ENCODE results near the gene ZRANB2. TPM values are rescaled to one million over a fixed set of nuclear protein-coding genes. Genes with fewer than 3 reads are reported as not detected.

The ZRANB2 gene
- total RNA-seq, 1 experiment from 2014 or later = 134 TPM

GRCh38 chr1:71031426-71031825 is 49.4 kb downstream of the ZRANB2 start:
- H3K36me3 Mint-ChIP-seq (ENCODE audit: insufficient read depth, unreplicated experiment) = no peaks in the 10 kb centered on the region

GRCh38 chr1:71030026-71030425 is 50.8 kb downstream of the ZRANB2 start:
- ChIA-PET CTCF (interaction anchor here (0.7 kb wide), 1 partner anchor 21 kb away, joined by 3 read pairs; no protein-coding TSS in a partner anchor), POLR2A (no interaction called here)
- no TSS peak for BruUV-seq (replicated peaks)
- intact Hi-C loops (cut with micrococcal nuclease) = no loop called here
- no peaks in the 10 kb centered on the region for H3K36me3 Mint-ChIP-seq (ENCODE audit: insufficient read depth, unreplicated experiment)
- DNase-seq (ENCODE audit: unreplicated experiment) = no peak
- peaks cover 66% of the 10 kb centered on the region for H3K27me3 Mint-ChIP-seq (ENCODE audit: insufficient read depth, unreplicated experiment)
- H3K9me3 Mint-ChIP-seq (ENCODE audit: unreplicated experiment) = no peaks in the 10 kb centered on the region
- H3K27ac Mint-ChIP-seq (ENCODE audit: low read depth, unreplicated experiment) = no peak overlapping the region
- no peaks in the 10 kb centered on the region for H3K4me1 Mint-ChIP-seq (ENCODE audit: insufficient read depth, unreplicated experiment)
- no peak for TF ChIP-seq CTCF (IDR thresholded peaks at IDR 0.05; ENCODE audit: unreplicated experiment)
- H3K4me3 Mint-ChIP-seq (ENCODE audit: unreplicated experiment) = no peak overlapping the region

More at GRCh38 chr1:71031426-71031825, 49.4 kb downstream of the ZRANB2 start:
- H3K9me3 Mint-ChIP-seq (ENCODE audit: unreplicated experiment) = no peaks in the 10 kb centered on the region
- no peak for TF ChIP-seq CTCF (IDR thresholded peaks at IDR 0.05; ENCODE audit: unreplicated experiment)
- no peaks in the 10 kb centered on the region for H3K4me1 Mint-ChIP-seq (ENCODE audit: insufficient read depth, unreplicated experiment)
- intact Hi-C loops (cut with micrococcal nuclease) = no loop called here
- POLR2A ChIA-PET = no interaction called here
- BruUV-seq (replicated peaks) = no TSS peak
- CTCF ChIA-PET = interaction anchor here (0.5 kb wide), 1 partner anchor 52 kb away, joined by 3 read pairs; no protein-coding TSS in a partner anchor
- no peak overlapping the region for H3K27ac Mint-ChIP-seq (ENCODE audit: low read depth, unreplicated experiment)
- peaks cover 79% of the 10 kb centered on the region for H3K27me3 Mint-ChIP-seq (ENCODE audit: insufficient read depth, unreplicated experiment)
- no peak for DNase-seq (ENCODE audit: unreplicated experiment)
- no peak overlapping the region for H3K4me3 Mint-ChIP-seq (ENCODE audit: unreplicated experiment)

GRCh38 chr1:71028981-71029380 is 51.9 kb downstream of the ZRANB2 start:
- H3K27ac Mint-ChIP-seq (ENCODE audit: low read depth, unreplicated experiment) = no peak overlapping the region
- no peaks in the 10 kb centered on the region for H3K36me3 Mint-ChIP-seq (ENCODE audit: insufficient read depth, unreplicated experiment)
- no peaks in the 10 kb centered on the region for H3K9me3 Mint-ChIP-seq (ENCODE audit: unreplicated experiment)
- H3K4me3 Mint-ChIP-seq (ENCODE audit: unreplicated experiment) = no peak overlapping the region
- no peak for DNase-seq (ENCODE audit: unreplicated experiment)
- TF ChIP-seq CTCF (IDR thresholded peaks at IDR 0.05; ENCODE audit: unreplicated experiment) = no peak
- POLR2A ChIA-PET = no interaction called here
- BruUV-seq (replicated peaks) = no TSS peak
- peaks cover 62% of the 10 kb centered on the region for H3K27me3 Mint-ChIP-seq (ENCODE audit: insufficient read depth, unreplicated experiment)
- intact Hi-C loops (cut with micrococcal nuclease) = no loop called here
- CTCF ChIA-PET = interaction anchor here (0.5 to 0.7 kb wide), 2 partner anchors 344 to 648 kb away, joined by 3 to 4 read pairs; no protein-coding TSS in a partner anchor
- H3K4me1 Mint-ChIP-seq (ENCODE audit: insufficient read depth, unreplicated experiment) = no peaks in the 10 kb centered on the region

GRCh38 chr1:71027991-71028390 is 52.8 kb downstream of the ZRANB2 start:
- BruUV-seq (replicated peaks) = no TSS peak
- intact Hi-C loops (cut with micrococcal nuclease) = no loop called here
- Mint-ChIP-seq H3K36me3 (ENCODE audit: insufficient read depth, unreplicated experiment) (no peaks in the 10 kb centered on the region), H3K9me3 (ENCODE audit: unreplicated experiment) (no peaks in the 10 kb centered on the region), H3K4me1 (ENCODE audit: insufficient read depth, unreplicated experiment) (no peaks in the 10 kb centered on the region), H3K27ac (ENCODE audit: low read depth, unreplicated experiment) (no peak overlapping the region), H3K4me3 (ENCODE audit: unreplicated experiment) (no peak overlapping the region), H3K27me3 (ENCODE audit: insufficient read depth, unreplicated experiment) (peaks cover 53% of the 10 kb centered on the region)
- ChIA-PET CTCF (interaction anchor here (0.9 kb wide), 1 partner anchor 343 kb away, joined by 3 read pairs; no protein-coding TSS in a partner anchor), POLR2A (no interaction called here)
- DNase-seq (ENCODE audit: unreplicated experiment) = no peak
- no peak for TF ChIP-seq CTCF (IDR thresholded peaks at IDR 0.05; ENCODE audit: unreplicated experiment)

Data from MCF 10A (cell line).